H54 (cell line): ENCODE data around the gene MYL9.
"Not testable (repeated sequence)": the region's sequence is repeated elsewhere in the genome, so short reads cannot be mapped to it uniquely, and the experiment has no call there.

Experiments
- DNase-seq: peaks from one replicate; pipeline ENCODE4 v3.0.0; 2011; ENCODE audit warnings: low spot score, mixed read lengths; ENCODE audit not compliant: insufficient read length
- FAIRE-seq: peaks from 3 replicates; lab custom pipeline; 2011; peaks lifted over from hg19 to GRCh38; lab: Jason Lieb, UNC
- POLR2A ChIP-seq: IDR thresholded peaks from 2 replicates; pipeline ENCODE4 v1.6.1; 2011; ENCODE audit warnings: low read depth, mild to moderate bottlenecking, low read length

The MYL9 gene

DNA sequence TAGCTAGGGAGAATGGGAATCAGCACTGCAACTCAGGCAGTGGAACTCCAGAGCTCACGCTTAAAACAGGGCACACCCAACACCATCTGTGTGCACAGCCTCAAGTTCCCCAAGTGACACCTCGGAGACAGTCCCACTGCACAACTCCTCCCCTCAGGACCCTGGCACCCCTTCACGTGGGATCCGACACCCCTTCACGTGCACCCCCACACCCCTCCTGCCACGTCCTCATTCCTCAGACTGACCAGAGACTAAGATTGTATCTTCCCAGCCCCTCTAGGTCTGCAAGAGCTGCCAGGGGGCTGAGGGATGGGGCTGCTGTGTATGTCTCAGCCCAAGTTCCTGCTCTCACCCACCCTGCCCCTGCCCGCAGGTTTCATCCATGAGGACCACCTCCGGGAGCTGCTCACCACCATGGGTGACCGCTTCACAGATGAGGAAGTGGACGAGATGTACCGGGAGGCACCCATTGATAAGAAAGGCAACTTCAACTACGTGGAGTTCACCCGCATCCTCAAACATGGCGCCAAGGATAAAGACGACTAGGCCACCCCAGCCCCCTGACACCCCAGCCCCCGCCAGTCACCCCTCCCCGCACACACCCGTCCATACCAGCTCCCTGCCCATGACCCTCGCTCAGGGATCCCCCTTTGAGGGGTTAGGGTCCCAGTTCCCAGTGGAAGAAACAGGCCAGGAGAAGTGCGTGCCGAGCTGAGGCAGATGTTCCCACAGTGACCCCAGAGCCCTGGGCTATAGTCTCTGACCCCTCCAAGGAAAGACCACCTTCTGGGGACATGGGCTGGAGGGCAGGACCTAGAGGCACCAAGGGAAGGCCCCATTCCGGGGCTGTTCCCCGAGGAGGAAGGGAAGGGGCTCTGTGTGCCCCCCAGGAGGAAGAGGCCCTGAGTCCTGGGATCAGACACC lies 7.6 kb downstream of the MYL9 start:
- DNase-seq, result no peak
- TF ChIP-seq POLR2A, result no peak
- FAIRE-seq, result no peak

DNA sequence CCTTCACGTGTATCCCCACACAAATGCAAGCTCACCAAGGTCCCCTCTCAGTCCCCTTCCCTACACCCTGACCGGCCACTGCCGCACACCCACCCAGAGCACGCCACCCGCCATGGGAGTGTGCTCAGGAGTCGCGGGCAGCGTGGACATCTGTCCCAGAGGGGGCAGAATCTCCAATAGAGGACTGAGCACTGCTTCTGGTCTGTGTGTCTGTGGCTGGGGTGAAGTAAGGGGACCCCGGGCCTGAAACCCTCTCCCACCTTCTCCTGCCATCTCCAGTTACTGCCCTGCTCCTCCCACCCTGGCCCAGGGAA lies 8.3 kb downstream of the MYL9 start:
- DNase-seq (no peak), FAIRE-seq (no peak)
- TF ChIP-seq POLR2A, result no peak

DNA sequence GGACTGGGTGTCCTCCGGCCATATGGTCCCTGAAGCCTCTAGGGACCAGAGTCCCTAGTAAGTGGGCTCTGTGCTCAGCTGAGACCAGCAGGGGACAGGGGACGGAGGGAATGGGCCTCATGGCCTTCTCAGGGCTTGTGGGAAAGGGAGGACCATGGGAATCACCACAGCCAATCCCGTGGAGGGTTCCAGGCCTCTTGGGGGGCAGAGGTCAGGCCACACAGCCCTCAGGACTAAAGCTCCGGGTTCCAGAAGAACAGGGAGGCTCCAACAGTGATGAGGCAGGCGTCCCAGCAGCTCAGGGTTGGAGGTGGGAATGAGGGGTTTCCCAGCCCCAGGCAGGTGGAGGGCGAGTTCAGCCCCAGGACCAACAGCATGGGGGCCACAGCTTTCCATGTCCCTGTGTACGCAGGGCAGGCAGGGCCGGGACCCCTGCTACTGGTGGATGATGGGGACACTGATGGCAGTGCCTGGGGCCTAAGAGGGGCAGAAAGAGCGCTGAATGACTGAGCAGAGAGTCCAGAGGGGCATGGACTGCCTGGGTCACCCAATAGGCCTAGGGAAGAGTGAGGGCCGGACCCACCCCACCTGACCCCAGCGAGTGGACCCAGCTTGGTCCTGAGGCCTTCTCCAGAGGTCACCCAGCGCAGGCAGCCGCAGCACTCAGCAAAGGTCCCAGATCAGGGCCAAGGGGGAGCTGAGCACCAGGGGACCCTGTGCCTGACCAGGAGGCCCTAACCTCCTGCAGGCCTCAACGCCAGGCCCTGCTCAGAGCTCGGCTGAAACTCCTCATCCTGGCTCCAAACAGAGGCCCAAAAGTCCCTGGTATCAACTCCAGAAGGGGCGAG lies 8.8 kb downstream of the MYL9 start:
- TF ChIP-seq POLR2A, result no peak
- no peak for DNase-seq
- FAIRE-seq, result no peak

DNA sequence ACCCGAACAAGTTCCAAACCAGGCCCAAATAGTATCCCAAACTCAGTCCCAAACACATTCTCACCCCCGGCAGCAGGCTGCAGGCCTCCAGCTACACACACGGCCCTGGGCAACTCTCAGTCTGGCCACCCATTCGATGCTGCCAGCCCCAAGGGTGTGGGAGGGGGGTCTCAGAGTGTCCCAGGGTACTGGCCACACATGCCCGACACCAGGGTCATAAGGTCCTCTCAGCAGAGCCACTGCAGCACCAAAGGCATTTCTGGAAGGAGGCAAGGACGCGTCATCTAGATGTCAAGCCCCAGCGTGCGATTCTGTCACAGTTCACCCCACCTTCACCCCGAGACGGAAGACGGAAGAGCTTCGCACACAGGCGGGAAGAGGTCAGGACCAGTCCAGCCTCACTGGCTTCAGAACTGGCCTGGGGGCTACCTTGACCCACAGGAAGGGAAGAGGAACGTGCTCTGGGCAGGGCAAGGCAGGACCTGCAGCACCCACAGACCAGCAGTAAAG lies 9.5 kb downstream of the MYL9 start:
- DNase-seq (no peak), FAIRE-seq (no peak)
- no peak for TF ChIP-seq POLR2A

DNA sequence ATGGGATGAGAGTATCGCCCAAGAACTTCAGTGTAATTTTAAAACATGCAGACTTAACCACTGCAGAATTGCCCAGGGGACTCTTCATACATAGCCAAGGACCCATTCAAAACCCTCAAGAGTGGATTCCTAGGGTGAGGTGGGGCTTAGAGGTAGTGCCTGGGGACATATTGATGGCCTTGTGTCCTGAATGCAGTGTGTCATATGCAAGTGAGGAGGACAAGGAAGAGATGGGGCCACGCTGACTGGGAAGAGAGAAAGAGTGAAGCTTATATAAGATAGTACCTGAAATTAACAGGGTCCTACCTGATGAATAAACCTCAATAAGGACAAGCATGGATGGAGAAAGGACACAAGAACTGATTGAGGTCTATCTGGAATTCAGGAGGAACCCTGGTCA lies 13.9 kb downstream of the MYL9 start:
- TF ChIP-seq POLR2A, result no peak
- DNase-seq, result no peak
- no peak for FAIRE-seq

DNA sequence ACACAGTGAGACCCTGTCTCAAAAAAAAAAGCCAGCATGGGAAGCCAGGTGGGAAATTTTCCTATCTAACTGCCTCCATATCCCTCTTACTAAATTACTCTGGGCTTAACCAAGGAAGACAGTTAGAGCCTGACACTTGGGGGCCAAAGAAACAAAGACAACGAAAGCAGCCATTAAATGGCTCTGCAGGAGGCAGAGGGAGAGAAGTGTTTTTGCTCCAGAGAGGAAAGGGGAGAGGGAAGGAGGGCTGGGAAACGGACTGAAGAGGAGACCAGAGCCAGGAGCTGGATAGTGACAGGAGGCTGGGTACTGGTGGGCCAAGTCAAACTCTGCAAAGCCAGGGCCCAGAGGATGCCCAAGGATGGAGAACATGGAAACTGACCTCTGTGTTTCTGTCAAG lies 21.4 kb downstream of the MYL9 start:
- no peak for DNase-seq
- TF ChIP-seq POLR2A, result no peak
- FAIRE-seq, result no peak

DNA sequence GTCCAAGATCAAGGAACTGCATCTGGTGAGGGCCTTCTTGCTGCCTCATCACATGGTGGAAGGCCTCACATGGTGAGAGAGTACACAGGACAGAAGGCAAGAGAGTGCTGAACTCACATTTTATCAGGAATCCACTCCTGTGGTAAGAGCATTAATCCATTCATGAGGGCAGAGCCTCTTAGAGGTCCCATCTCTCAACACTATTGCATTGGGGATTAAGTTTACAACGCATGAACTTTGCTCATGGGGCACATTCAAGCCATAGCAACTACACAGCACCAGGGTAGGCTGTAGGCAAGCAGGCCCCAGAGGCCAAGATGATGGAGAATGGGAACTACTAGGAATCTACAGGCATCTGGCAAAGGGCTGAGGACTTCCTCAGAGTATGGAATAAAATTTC lies 22.1 kb downstream of the MYL9 start:
- DNase-seq (no peak), FAIRE-seq (no peak)
- no peak for TF ChIP-seq POLR2A

DNA sequence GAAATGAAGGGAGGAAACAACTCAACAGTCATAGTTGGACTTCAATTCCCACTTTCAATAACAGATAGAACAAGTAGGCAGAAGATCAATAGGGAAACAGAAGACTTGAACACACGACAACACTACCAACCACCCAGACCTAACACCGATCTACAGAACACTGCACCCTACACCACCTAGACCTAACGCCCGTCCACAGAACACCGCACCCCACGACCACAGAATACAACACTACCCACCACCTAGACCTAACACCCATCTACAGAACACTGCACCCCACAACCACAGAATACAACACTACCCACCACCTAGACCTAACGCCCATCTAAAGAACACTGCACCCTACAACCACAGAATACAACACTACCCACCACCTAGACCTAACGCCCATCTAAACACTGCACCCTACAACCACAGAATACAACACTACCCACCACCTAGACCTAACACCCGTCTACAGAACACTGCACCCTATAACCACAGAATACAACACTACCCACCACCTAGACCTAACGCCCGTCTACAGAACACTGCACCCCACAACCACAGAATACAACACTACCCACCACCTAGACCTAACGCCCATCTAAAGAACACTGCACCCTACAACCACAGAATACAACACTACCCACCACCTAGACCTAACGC lies 22.9 kb downstream of the MYL9 start:
- FAIRE-seq, DNase-seq: not testable (repeated sequence)

DNA sequence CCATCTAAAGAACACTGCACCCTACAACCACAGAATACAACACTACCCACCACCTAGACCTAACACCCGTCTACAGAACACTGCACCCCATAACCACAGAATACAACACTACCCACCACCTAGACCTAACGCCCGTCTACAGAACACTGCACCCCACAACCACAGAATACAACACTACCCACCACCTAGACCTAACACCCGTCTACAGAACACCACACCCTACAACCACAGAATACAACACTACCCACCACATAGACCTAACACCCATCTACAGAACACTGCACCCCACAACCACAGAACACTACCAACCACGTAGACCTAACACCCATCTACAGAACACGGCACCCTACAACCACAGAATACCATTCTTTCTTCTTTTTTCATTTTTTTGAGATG lies 23.4 kb downstream of the MYL9 start:
- FAIRE-seq, result not testable (repeated sequence)

DNA sequence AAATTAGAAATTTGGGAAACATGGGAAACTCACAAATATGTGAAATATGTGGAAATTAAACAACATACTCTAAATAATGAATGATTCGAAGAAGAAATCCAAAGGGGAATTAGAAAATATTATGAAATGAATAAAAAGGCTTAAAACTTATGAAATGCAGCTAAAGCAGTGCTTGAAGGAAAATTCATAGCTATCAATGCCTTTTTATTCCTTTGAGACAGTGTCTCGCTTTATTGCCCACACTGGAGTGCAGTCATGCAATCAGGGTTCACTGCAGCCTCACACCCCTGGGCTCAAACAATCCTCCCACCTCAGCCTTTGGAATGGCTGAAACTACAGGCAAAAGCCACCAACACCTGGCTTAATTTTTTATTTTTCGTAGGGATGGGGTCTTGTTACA lies 24.2 kb downstream of the MYL9 start:
- no peak for TF ChIP-seq POLR2A
- DNase-seq, result no peak
- no peak for FAIRE-seq

More for the DNA sequence above, 23.4 kb downstream of the MYL9 start:
- not testable (repeated sequence) for DNase-seq

DNA sequence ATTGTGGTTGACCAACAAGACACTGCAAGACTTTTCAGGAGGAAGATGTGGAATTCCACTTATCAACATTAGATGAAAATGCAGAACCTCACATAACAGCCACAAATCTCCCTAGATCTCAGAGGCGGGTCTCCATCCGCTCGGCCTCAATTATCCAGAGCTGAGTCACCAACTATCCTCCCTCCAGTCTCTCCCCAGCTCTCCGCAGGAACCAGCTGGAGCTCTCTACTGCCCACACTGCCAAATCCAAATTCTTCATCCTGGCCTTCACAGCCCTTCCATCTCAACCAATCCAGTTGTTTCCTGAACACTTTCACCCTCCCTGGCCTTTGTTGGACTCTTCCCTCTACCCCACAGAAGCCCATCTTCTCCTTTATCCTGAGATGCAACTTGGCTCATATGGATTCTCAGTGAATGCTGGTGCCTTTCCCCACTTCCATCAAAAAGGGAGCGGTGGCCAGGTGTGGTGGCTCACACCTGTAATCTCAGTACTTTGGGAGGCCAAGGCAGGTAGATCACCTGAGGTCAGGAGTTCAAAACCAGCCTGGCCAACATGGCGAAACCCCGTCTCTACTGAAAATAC lies 28.6 kb downstream of the MYL9 start:
- FAIRE-seq, result peak; percentile 45

DNA sequence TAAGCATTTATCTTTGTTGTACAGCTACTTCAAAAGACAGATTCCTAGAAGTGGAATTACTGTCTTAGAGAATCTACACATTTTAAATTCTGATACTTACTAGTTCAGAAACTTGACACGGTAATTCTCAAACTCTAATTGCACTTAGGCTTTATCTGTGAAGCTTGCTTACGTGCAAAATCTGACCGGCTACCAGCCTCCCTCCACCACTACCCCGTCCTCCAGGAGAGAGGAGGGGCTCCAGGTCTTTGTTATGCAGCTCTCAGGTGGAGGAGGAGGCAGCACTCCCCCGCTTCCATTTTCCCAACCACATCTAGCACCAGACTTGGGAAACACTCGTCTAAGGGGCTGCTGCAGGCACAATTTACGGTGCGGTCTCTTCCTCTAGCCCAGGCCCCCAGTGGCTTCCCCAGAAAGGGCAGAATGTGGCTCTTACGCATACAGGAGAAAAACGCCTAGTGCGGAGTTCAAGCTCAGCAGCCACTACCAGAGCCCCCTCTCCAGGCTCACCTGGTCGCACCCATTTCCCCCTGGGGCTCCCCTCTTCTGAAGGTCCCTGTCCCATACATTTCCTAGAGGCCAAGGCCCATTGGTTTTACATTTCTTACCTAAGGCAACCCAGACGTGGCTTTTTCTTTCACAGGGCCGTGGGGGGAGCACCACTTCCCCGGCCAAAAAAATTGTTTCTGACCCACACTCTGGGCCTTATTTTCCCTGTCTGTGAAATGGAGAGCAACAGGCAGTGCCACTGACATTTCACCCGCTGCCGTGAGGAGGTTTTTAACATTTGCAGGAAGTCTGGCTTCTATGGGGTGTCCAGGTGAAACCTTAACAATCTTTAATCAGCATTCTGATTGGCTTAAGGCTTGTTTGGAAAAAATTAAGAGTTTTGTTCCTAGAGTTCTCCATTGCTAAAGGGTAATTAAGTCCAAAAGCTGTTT lies 30.5 kb downstream of the MYL9 start:
- no peak for DNase-seq
- TF ChIP-seq POLR2A, result no peak
- no peak for FAIRE-seq

More for the DNA sequence above, 28.6 kb downstream of the MYL9 start:
- TF ChIP-seq POLR2A, result no peak
- peak; percentile 82 for DNase-seq
